Naive thymus-derived CD8-positive, alpha-beta T cell (primary cell): ENCODE data around the gene EPYC. TPM values are rescaled to one million over a fixed set of nuclear protein-coding genes. Genes with fewer than 3 reads are reported as not detected.

ENCODE experiments used
- polyA plus RNA-seq, 3 donors: library from polyadenylated mRNA; unstranded; fragments of 300-500 nt; fragmentation: Illumina TruSeq; gene quantifications; one replicate each; pipeline ENCODE4 v1.2.3, GENCODE V29; 2021
- total RNA-seq, 8 experiments: library from RNA in 2 of 8; stranded (reverse) in 2 of 8; gene quantifications; one replicate each; pipeline ENCODE4 v1.2.3 and lab custom pipeline; 2021 to 2026

The EPYC gene
- total and polyA plus RNA-seq, 5 experiments from 2014 or later: not detected

Other genes starting within 250 kb of the EPYC start
- gene CCER1, start 49.8 kb downstream of the EPYC start, total RNA-seq: not detected
- not detected for gene CCER1, start 49.8 kb downstream of the EPYC start, polyA plus RNA-seq
- not detected for gene KERA, start 53.1 kb upstream of the EPYC start, total RNA-seq
- gene KERA, start 53.1 kb upstream of the EPYC start, polyA plus RNA-seq: not detected
- not detected for gene LUM, start 106.5 kb upstream of the EPYC start, total RNA-seq
- not detected for gene LUM, start 106.5 kb upstream of the EPYC start, polyA plus RNA-seq
- not detected for gene DCN, start 177.8 kb upstream of the EPYC start, total RNA-seq
- not detected for gene DCN, start 177.8 kb upstream of the EPYC start, polyA plus RNA-seq